Measurements from ENCODE around the gene TEAD3. TPM values are rescaled to one million over a fixed set of nuclear protein-coding genes. Genes with fewer than 3 reads are reported as not detected.

TEAD3 gene
- total RNA-seq, 1 experiment from 2014 or later = 27.0 TPM

GRCh38 chr6:35532126-35532525 is 35.2 kb upstream of the TEAD3 start:
- no peak overlapping the region for H3K9ac ChIP-seq (ENCODE audit: extremely low read depth, insufficient read length, low read length)
- H3K23me2 ChIP-seq (ENCODE audit: insufficient read length, low read depth, low read length, poor library complexity, severe bottlenecking) = no peaks in the 10 kb centered on the region
- TF ChIP-seq, protein P1, sequence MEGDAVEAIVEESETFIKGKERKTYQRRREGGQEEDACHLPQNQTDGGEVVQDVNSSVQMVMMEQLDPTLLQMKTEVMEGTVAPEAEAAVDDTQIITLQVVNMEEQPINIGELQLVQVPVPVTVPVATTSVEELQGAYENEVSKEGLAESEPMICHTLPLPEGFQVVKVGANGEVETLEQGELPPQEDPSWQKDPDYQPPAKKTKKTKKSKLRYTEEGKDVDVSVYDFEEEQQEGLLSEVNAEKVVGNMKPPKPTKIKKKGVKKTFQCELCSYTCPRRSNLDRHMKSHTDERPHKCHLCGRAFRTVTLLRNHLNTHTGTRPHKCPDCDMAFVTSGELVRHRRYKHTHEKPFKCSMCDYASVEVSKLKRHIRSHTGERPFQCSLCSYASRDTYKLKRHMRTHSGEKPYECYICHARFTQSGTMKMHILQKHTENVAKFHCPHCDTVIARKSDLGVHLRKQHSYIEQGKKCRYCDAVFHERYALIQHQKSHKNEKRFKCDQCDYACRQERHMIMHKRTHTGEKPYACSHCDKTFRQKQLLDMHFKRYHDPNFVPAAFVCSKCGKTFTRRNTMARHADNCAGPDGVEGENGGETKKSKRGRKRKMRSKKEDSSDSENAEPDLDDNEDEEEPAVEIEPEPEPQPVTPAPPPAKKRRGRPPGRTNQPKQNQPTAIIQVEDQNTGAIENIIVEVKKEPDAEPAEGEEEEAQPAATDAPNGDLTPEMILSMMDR (conservative IDR thresholded peaks at IDR 0.05) = no peak

More at GRCh38 chr6:35532126-35532525, 35.2 kb upstream of the TEAD3 start:
- H3K14ac ChIP-seq (ENCODE audit: insufficient read depth, low read length) = no peak overlapping the region
- no peak overlapping the region for H2AFZ ChIP-seq (ENCODE audit: low read length)
- H2AK5ac ChIP-seq (ENCODE audit: insufficient read length, low read length) = no peak overlapping the region
- no peaks in the 10 kb centered on the region for H3K79me1 ChIP-seq (ENCODE audit: insufficient read depth, low read depth, low read length, poor library complexity, severe bottlenecking)
- no peak overlapping the region for H3K27ac Mint-ChIP-seq
- H2BK20ac ChIP-seq (ENCODE audit: low read depth, low read length, poor library complexity, severe bottlenecking) = no peak overlapping the region
- H3K23ac ChIP-seq (ENCODE audit: insufficient read length, low read depth, low read length) = no peak overlapping the region
- no peaks in the 10 kb centered on the region for H3K36me3 Mint-ChIP-seq (ENCODE audit: insufficient read depth in 1 of 3, low read depth in 3 of 3)
- H4K8ac ChIP-seq (replicated peaks; ENCODE audit: insufficient read length, low read depth, low read length) = no peak overlapping the region
- no peak overlapping the region for H3K27ac ChIP-seq (ENCODE audit: insufficient read length, low read depth, low read length)
- H3K79me2 ChIP-seq (ENCODE audit: insufficient read depth, low read length) = no peaks in the 10 kb centered on the region
- H3K27me3 ChIP-seq (ENCODE audit: insufficient read depth, low read length) = no peaks in the 10 kb centered on the region
- H2BK15ac ChIP-seq (ENCODE audit: low read depth, low read length) = no peak overlapping the region
- no peak overlapping the region for H2BK12ac ChIP-seq (ENCODE audit: insufficient read length, low read depth, low read length)
- H4K5ac ChIP-seq (ENCODE audit: insufficient read length, low read depth, low read length) = no peak overlapping the region
- no peak overlapping the region for H3K4me3 Mint-ChIP-seq
- H3K56ac ChIP-seq (ENCODE audit: insufficient read length, low read depth, low read length) = no peak overlapping the region
- H3K18ac ChIP-seq (ENCODE audit: insufficient read length, low read depth, low read length) = no peak overlapping the region
- no peak overlapping the region for H3K4ac ChIP-seq (ENCODE audit: low read depth, low read length)
- H2BK120ac ChIP-seq (ENCODE audit: low read depth, low read length, poor library complexity, severe bottlenecking) = no peak overlapping the region
- H4K91ac ChIP-seq (ENCODE audit: insufficient read length, low read depth, low read length) = no peak overlapping the region
- DNase-seq = no peak
- WGBS (ENCODE audit: extremely low coverage, insufficient read length, low lambda C conversion rate) = no CpG with 5 or more reads among the region's 4 CpGs
- no peak overlapping the region for H3K4me2 ChIP-seq (ENCODE audit: insufficient read depth, insufficient read length, low read length)
- no peaks in the 10 kb centered on the region for H3K9me3 ChIP-seq (ENCODE audit: control insufficient read depth, low read depth, low read length)
- H4K20me1 ChIP-seq (ENCODE audit: control insufficient read depth, insufficient read depth, insufficient read length) = no peaks in the 10 kb centered on the region
- H3K9me3 Mint-ChIP-seq = no peaks in the 10 kb centered on the region; a peak in 1 of 5 replicates
- no peak overlapping the region for H3T11ph ChIP-seq (ENCODE audit: low read length)
- H3K27me3 Mint-ChIP-seq (ENCODE audit: low read depth) = no peaks in the 10 kb centered on the region; the same call in 1 of the 2 replicates
- H2BK5ac ChIP-seq (ENCODE audit: insufficient read length, low read length) = no peak overlapping the region
- H3K4me1 Mint-ChIP-seq = peaks cover 17 to 36% of the 10 kb centered on the region in 2 experiments
- no peaks in the 10 kb centered on the region; the same call in 1 of the 2 replicates for H3K4me1 ChIP-seq (ENCODE audit: insufficient read depth, low read length)
